ENCODE data around the gene NCDN. TPM values are rescaled to one million over a fixed set of nuclear protein-coding genes. Genes with fewer than 3 reads are reported as not detected.

NCDN gene
- total and polyA plus RNA-seq, 5 experiments from 2014 or later: 11.7 to 25.6 (median 18.1) TPM

- H3K9me3 Mint-ChIP-seq: no peaks in the 10 kb centered on the region
- ATAC-seq (no peak), DNase-seq (no peak)
- peaks cover 30 to 63% (median 56%) of the 10 kb centered on the region in 4 donors for H3K4me1 Mint-ChIP-seq
- peak overlapping the region; percentile 88 to 99 (median 95) for H3K4me3 Mint-ChIP-seq
- no peaks in the 10 kb centered on the region for H3K27me3 Mint-ChIP-seq
- peaks cover 0 to 33% (median 12%) of the 10 kb centered on the region in 3 donors for H3K36me3 Mint-ChIP-seq
- POLR2A ChIA-PET: interaction anchor here (0.8 to 3.6 kb wide), 5 partner anchors 15 to 894 kb away, joined by 3 to 22 read pairs (median 8); partner anchors contain the start of genes OSCP1 and SFPQ
- peak overlapping the region; percentile 13 to 99 (median 88) for H3K27ac Mint-ChIP-seq
These were observed 1.8 kb upstream of the NCDN start for GRCh38 chr1:35555601-35556477.

DNA sequence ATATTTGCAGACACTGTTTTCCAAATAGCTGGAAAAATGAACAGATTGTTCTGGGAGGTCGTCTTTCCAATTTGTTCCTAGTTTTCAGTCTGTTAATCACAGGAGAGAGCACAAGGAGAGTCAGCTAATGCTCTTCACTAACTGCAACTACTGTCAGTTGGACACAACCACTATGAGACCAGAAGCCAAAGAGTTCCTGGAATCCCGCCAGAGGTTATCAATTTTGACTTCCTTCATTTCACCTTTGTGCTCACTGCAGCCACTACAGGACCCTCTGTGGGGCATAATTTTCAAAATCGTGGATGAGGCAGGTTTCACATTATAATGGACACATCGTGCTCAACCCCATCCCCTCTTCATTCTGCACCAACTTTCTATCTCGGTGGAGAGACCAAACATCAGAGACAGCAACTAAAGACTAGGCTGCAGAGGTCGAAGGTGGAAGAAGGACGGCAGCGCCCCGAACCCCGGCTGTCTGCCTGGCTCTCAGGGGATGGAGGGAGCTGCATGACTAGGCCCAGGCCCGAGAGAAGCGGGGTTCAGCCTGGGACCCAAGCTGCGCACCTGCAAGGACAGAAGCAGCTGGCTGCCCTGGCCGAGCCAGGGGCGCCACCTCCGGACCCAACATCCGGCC is 998 bp upstream of the NCDN start:
- POLR2A ChIA-PET: interaction anchor here (0.8 to 3.6 kb wide), 11 partner anchors 16 to 893 kb away, joined by 3 to 22 read pairs (median 6); partner anchors contain the start of genes CLSPN, OSCP1 and SFPQ
- H3K4me1 Mint-ChIP-seq: peaks cover 36 to 67% (median 59%) of the 10 kb centered on the region in 4 donors
- H3K27ac Mint-ChIP-seq: peak overlapping the region; percentile 61 to 99 (median 90)
- H3K9me3 Mint-ChIP-seq: no peaks in the 10 kb centered on the region
- no peaks in the 10 kb centered on the region for H3K27me3 Mint-ChIP-seq
- peak overlapping the region; percentile 88 to 99 (median 95) for H3K4me3 Mint-ChIP-seq
- H3K36me3 Mint-ChIP-seq: peaks cover 0 to 27% (median 12%) of the 10 kb centered on the region in 3 donors
- DNase-seq (no peak), ATAC-seq (peak; percentile 1)

DNA sequence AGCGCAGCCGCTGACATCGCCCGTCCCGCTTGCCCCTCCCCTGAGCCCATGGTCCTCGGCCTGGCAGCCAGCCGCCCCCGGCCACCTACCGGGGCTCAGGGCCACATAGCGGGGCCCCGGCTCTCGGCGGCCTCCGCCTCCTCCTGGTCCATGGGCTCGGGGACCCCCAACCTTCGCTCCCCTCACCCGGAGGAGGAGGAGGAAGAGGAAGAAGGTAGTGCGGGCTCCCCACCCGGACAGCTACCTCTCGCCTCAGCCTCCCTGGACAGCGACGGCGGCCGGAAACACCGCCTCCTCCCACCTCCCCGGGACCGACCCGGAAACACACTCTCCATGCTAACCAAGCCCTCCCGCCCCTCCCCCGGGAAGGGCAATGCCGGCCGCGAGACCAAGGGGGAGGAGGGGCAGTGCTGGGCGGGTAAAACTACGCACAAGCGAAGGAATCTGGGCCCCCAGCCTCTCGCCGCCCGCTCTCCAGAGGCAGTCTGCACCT is 435 bp upstream of the NCDN start, which contains the start of gene KIAA0319L:
Gene KIAA0319L, minus strand, starts transcription at position 286 of the 493 bp plus-strand sequence. CDS start 2,912 bp downstream, outside the sequence.
- Mint-ChIP-seq H3K9me3 (no peaks in the 10 kb centered on the region), H3K36me3 (peaks cover 0 to 21% (median 11%) of the 10 kb centered on the region in 3 donors), H3K27me3 (no peaks in the 10 kb centered on the region), H3K4me3 (peak within 1 kb of the TSS; percentile 91 to 99 (median 96)), H3K4me1 (peaks cover 35 to 63% (median 56%) of the 10 kb centered on the region in 4 donors), H3K27ac (peak within 1 kb of the TSS; percentile 89 to 99 (median 97))
- DNase-seq: peak in 1 of 10 donors; percentile 69
- POLR2A ChIA-PET: interaction anchor here (0.6 to 3.6 kb wide), 17 partner anchors 11 to 478 kb away, joined by 3 to 22 read pairs (median 4); partner anchors contain the start of genes CLSPN, SFPQ and ZMYM1
- peak; percentile 63 to 67 for ATAC-seq

GRCh38 chr1:35558374-35559316 is 1.0 kb downstream of the NCDN start:
- POLR2A ChIA-PET: interaction anchor here (0.7 to 3.6 kb wide), 6 partner anchors 7 to 107 kb away, joined by 3 to 22 read pairs (median 4); no protein-coding TSS in a partner anchor
- H3K27ac Mint-ChIP-seq: peak overlapping the region; percentile 89 to 99 (median 97)
- H3K4me3 Mint-ChIP-seq: peak overlapping the region; percentile 91 to 99 (median 96)
- H3K27me3 Mint-ChIP-seq: no peaks in the 10 kb centered on the region
- H3K36me3 Mint-ChIP-seq: peaks cover 0 to 12% (median under 1%) of the 10 kb centered on the region in 3 donors
- DNase-seq (peak in 3 of 10 donors; percentile 29 to 39 (median 33)), ATAC-seq (peak in 1 of 2 donors; percentile 4)
- H3K4me1 Mint-ChIP-seq: peaks cover 34 to 65% (median 52%) of the 10 kb centered on the region in 4 donors
- H3K9me3 Mint-ChIP-seq: no peaks in the 10 kb centered on the region

- Mint-ChIP-seq H3K9me3 (no peaks in the 10 kb centered on the region), H3K36me3 (peaks cover 0 to 5% (median 0%) of the 10 kb centered on the region in 3 donors), H3K27me3 (no peaks in the 10 kb centered on the region), H3K4me3 (peak overlapping the region; percentile 7 to 94 (median 37)), H3K27ac (peak overlapping the region; percentile 50 to 97 (median 90)), H3K4me1 (peaks cover 36 to 71% (median 48%) of the 10 kb centered on the region in 4 donors)
- POLR2A ChIA-PET: interaction anchor here (1.2 to 3.6 kb wide), 3 partner anchors 19 to 108 kb away, joined by 3 to 17 read pairs (median 4); no protein-coding TSS in a partner anchor
- peak in 6 of 10 donors; percentile 41 to 53 (median 43) for DNase-seq
- ATAC-seq: peak; percentile 9 to 20
These were observed 1.8 kb downstream of the NCDN start for GRCh38 chr1:35559317-35559944.

DNA sequence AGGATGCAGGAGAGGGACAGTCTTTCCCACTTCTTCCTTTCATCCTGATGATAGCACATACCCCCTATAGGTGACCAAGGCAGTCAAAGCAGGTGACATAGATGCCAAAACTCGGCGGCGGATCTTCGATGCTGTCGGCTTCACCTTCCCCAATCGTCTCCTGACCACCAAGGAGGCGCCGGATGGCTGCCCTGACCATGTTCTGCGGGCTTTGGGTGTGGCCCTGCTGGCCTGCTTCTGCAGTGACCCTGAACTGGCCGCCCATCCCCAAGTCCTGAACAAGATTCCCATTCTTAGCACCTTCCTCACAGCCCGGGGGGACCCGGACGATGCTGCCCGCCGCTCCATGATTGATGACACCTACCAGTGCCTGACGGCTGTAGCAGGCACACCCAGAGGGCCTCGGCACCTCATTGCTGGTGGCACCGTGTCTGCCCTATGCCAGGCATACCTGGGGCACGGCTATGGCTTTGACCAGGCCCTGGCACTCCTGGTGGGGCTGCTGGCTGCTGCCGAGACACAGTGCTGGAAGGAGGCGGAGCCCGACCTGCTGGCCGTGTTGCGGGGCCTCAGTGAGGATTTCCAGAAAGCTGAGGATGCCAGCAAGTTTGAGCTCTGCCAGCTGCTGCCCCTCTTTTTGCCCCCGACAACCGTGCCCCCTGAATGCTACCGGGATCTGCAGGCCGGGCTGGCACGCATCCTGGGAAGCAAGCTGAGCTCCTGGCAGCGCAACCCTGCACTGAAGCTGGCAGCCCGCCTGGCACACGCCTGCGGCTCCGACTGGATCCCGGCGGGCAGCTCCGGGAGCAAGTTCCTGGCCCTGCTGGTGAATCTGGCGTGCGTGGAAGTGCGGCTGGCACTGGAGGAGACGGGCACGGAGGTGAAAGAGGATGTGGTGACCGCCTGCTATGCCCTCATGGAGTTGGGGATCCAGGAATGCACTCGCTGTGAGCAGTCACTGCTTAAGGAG is 2.9 kb downstream of the NCDN start:
- POLR2A ChIA-PET: no interaction called here
- Mint-ChIP-seq H3K27ac (peak overlapping the region in 9 of 10 donors; percentile 45 to 97 (median 89)), H3K27me3 (no peaks in the 10 kb centered on the region), H3K9me3 (no peaks in the 10 kb centered on the region), H3K4me3 (peak overlapping the region in 1 of 10 donors; percentile 68), H3K36me3 (peaks cover 0 to 9% (median 0%) of the 10 kb centered on the region in 3 donors), H3K4me1 (peaks cover 34 to 65% (median 42%) of the 10 kb centered on the region in 4 donors)
- no peak for ATAC-seq
- no peak for DNase-seq

- POLR2A ChIA-PET: interaction anchor here (0.6 kb wide), 1 partner anchor 209 kb away, joined by 5 read pairs; no protein-coding TSS in a partner anchor
- H3K27me3 Mint-ChIP-seq: no peaks in the 10 kb centered on the region
- H3K4me3 Mint-ChIP-seq: peak overlapping the region in 2 of 10 donors; percentile 7 to 68
- H3K4me1 Mint-ChIP-seq: peaks cover 26 to 56% (median 34%) of the 10 kb centered on the region in 4 donors
- H3K9me3 Mint-ChIP-seq: no peaks in the 10 kb centered on the region
- peaks cover 0 to 9% (median 0%) of the 10 kb centered on the region in 3 donors for H3K36me3 Mint-ChIP-seq
- H3K27ac Mint-ChIP-seq: peak overlapping the region in 9 of 10 donors; percentile 18 to 87 (median 61)
- DNase-seq (no peak), ATAC-seq (no peak)
These were observed 3.8 kb downstream of the NCDN start for GRCh38 chr1:35561297-35561971.

DNA sequence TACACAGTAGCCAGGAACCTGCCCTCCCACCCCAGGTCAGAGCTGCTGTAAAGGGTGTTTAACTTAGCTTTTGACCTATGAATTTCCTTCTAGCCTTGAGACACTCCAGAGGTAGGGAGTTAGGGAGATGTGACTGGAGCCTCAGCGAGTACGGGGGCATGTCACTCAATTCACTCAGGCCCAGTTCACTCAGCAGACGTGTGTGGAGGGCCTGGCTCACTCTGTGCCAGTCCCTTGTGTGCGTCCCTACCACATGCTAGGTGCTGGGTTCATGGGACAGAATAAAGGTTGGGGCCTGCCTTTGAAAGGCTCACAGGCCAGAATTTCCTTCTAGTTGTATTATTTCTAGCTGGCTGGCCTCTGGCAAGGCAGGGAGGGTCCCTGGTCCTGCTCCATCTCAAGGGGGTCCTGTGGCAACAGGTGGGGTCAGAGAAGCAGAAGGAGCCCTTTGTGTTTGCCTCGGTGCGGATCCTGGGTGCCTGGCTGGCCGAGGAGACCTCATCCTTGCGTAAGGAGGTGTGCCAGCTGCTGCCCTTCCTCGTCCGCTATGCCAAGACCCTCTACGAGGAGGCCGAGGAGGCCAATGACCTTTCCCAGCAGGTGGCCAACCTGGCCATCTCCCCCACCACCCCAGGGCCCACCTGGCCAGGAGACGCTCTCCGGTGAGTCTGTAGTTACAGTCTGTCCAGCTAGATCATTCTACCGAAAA is 4.5 kb downstream of the NCDN start:
- Mint-ChIP-seq H3K9me3 (no peaks in the 10 kb centered on the region), H3K4me3 (peak overlapping the region in 1 of 10 donors; percentile 51), H3K4me1 (peaks cover 22 to 52% (median 31%) of the 10 kb centered on the region in 4 donors), H3K36me3 (peaks cover 0 to 9% (median 0%) of the 10 kb centered on the region in 3 donors), H3K27ac (peak overlapping the region in 6 of 10 donors; percentile 31 to 87 (median 54)), H3K27me3 (no peaks in the 10 kb centered on the region)
- ATAC-seq (no peak), DNase-seq (no peak)
- POLR2A ChIA-PET: interaction anchor here (0.6 kb wide), 1 partner anchor 209 kb away, joined by 5 read pairs; no protein-coding TSS in a partner anchor

- DNase-seq (no peak), ATAC-seq (no peak)
- Mint-ChIP-seq H3K4me3 (no peak overlapping the region), H3K27ac (peak overlapping the region in 6 of 10 donors; percentile 12 to 87 (median 52)), H3K4me1 (peaks cover 22 to 51% (median 29%) of the 10 kb centered on the region in 4 donors), H3K27me3 (no peaks in the 10 kb centered on the region), H3K36me3 (peaks cover 0 to 9% (median 0%) of the 10 kb centered on the region in 3 donors), H3K9me3 (no peaks in the 10 kb centered on the region)
- POLR2A ChIA-PET: no interaction called here
These were observed 5.6 kb downstream of the NCDN start for GRCh38 chr1:35563166-35563565.
